Caco-2 (cell line): ENCODE results near the gene GAS7. TPM values are rescaled to one million over a fixed set of nuclear protein-coding genes. Genes with fewer than 3 reads are reported as not detected.
A peak's percentile ranks its signal among the peaks of the same experiment; 100 is the strongest.

Source experiments
- BruUV-seq: library from RNA; stranded (reverse); fragments of 400-500 nt; replicated peaks from 2 replicates; lab custom pipeline; 2021; lab: Mats Ljungman, UMichigan
- CTCF ChIA-PET: fragments of 300-600 bp; sonication (Branson Sonifier 250); formaldehyde crosslinking; loops from one replicate; lab custom pipeline; 2022; ENCODE audit warnings: antibody characterized with exemption; lab: Charles Lee
- POLR2A ChIA-PET: fragments of 300-600 bp; sonication (Branson Sonifier 250); formaldehyde crosslinking; loops from one replicate; lab custom pipeline; 2022; ENCODE audit warnings: antibody characterized with exemption; lab: Charles Lee
- DNase-seq, 2 experiments: peaks; one replicate each; pipeline versions ENCODE4 v3.0.0 to v3.0.0-alpha.2; 2020 to 2022
- H3K27me3 ChIP-seq: replicated peaks from 2 replicates; pipeline ENCODE4 v1.6.0; 2011; ENCODE audit warnings: low read length; ENCODE audit not compliant: control insufficient read depth, insufficient read depth
- H3K36me3 ChIP-seq: 2 replicates; pipeline ENCODE4 v1.5.1; 2011; ENCODE audit warnings: low read length; ENCODE audit not compliant: control insufficient read depth, insufficient read depth
- H3K4me1 ChIP-seq: fragments of 250-450 bp; sonication (Bioruptor Pico); 2 replicates; pipeline ENCODE4 v1.5.1; 2020; ENCODE audit warnings: mild to moderate bottlenecking
- H3K4me3 ChIP-seq: 2 replicates; pipeline ENCODE4 v1.5.1; 2011; ENCODE audit warnings: low read depth, mild to moderate bottlenecking, control low read depth, low read length
- H3K9me3 ChIP-seq: fragments of 250-450 bp; sonication (Bioruptor Pico); 2 replicates; pipeline ENCODE4 v1.5.1; 2020; ENCODE audit warnings: mild to moderate bottlenecking, moderate library complexity
- H3K27ac Mint-ChIP-seq: one replicate; pipeline ENCODE4 v1.8.0; 2022; ENCODE audit warnings: mixed read lengths; ENCODE audit not compliant: unreplicated experiment
- H3K27me3 Mint-ChIP-seq: one replicate; pipeline ENCODE4 v1.8.0; 2022; ENCODE audit warnings: mixed read lengths; ENCODE audit not compliant: insufficient read depth, unreplicated experiment
- H3K36me3 Mint-ChIP-seq: one replicate; pipeline ENCODE4 v1.8.0; 2022; ENCODE audit warnings: mild to moderate bottlenecking, mixed read lengths; ENCODE audit not compliant: insufficient read depth, unreplicated experiment
- H3K4me1 Mint-ChIP-seq: one replicate; pipeline ENCODE4 v1.8.0; 2022; ENCODE audit warnings: low read depth, mixed read lengths; ENCODE audit not compliant: unreplicated experiment
- H3K4me3 Mint-ChIP-seq: one replicate; pipeline ENCODE4 v1.8.0; 2022; ENCODE audit warnings: mild to moderate bottlenecking, moderate library complexity, mixed read lengths; ENCODE audit not compliant: unreplicated experiment
- H3K9me3 Mint-ChIP-seq: one replicate; pipeline ENCODE4 v1.8.0; 2022; ENCODE audit warnings: mixed read lengths; ENCODE audit not compliant: unreplicated experiment
- intact Hi-C: fragments of 100-400 bp; cut with micrococcal nuclease; formaldehyde crosslinking; loops from one replicate; pipeline ENCODE4 v1.10.0; 2022; ENCODE audit not compliant: unreplicated experiment
- total RNA-seq: library from RNA; stranded (reverse); gene quantifications from 2 replicates; pipeline ENCODE4 v1.2.3, GENCODE V29; 2022
- TF ChIP-seq, protein P1 (sequence below), 2 experiments: fragments of 200-600 bp in 1 of 2; IDR thresholded peaks; 1 replicate in 1 of 2; 2 replicates in 1 of 2; pipeline versions ENCODE4 v1.5.1 to v1.8.0; 2011 to 2022; ENCODE audit warnings: antibody characterized with exemption in 1 of 2, control low read depth in 1 of 2, inconsistent platforms in 1 of 2, low read depth in 1 of 2, low read length in 1 of 2, mild to moderate bottlenecking in 1 of 2, moderate library complexity in 1 of 2; ENCODE audit not compliant: insufficient read depth in 1 of 2, severe bottlenecking in 1 of 2, unreplicated experiment in 1 of 2

Gene GAS7
- total RNA-seq, 1 experiment from 2014 or later, result 0.34 TPM

DNA sequence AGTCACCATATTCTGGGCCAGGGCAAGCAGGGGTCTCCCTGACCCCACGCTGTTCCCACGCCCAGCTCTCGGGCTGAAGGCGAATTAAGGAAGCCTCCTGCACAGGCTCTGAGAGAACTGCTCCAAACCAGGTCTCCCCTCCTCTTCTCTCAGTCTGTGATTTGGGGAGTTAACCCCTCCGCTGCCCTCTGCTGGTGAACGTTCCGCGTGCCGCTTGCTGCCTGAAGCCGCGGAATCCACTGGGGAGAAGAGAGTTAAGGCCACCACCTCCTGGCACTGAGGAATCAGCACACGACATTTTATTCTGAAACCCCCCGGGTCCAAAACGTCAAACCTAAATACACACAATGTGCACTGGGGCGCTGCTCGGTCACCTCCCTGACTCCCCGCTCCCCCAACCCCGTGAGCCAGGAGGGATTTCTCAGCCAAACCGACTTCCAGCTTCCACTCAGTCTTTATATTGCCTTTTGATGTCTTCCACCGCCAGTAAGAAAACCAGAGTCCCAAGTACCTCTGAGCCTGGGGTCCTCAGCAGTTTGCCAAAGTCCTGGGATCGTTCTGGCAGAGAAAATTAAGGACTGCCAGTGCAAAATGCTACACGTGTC, 238.9 kb downstream of the GAS7 start:
- no peak overlapping the region for H3K4me3 ChIP-seq
- H3K36me3 ChIP-seq, result no peaks in the 10 kb centered on the region
- peak in 1 of 2 experiments; percentile 44 for DNase-seq
- no peaks in the 10 kb centered on the region for H3K4me1 Mint-ChIP-seq
- BruUV-seq, result no TSS peak
- H3K4me3 Mint-ChIP-seq, result no peak overlapping the region
- TF ChIP-seq, protein P1, sequence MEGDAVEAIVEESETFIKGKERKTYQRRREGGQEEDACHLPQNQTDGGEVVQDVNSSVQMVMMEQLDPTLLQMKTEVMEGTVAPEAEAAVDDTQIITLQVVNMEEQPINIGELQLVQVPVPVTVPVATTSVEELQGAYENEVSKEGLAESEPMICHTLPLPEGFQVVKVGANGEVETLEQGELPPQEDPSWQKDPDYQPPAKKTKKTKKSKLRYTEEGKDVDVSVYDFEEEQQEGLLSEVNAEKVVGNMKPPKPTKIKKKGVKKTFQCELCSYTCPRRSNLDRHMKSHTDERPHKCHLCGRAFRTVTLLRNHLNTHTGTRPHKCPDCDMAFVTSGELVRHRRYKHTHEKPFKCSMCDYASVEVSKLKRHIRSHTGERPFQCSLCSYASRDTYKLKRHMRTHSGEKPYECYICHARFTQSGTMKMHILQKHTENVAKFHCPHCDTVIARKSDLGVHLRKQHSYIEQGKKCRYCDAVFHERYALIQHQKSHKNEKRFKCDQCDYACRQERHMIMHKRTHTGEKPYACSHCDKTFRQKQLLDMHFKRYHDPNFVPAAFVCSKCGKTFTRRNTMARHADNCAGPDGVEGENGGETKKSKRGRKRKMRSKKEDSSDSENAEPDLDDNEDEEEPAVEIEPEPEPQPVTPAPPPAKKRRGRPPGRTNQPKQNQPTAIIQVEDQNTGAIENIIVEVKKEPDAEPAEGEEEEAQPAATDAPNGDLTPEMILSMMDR (IDR thresholded peaks at IDR 0.05; ENCODE audit: insufficient read depth in 1 of 2, low read depth in 1 of 2, low read length in 1 of 2, severe bottlenecking in 1 of 2, unreplicated experiment in 1 of 2), result peak; percentile 30 to 37
- intact Hi-C loops, result loop anchor here (1.0 kb wide), 1 partner anchor 35 kb away; no protein-coding TSS in a partner anchor
- no peaks in the 10 kb centered on the region for H3K36me3 Mint-ChIP-seq
- no peak overlapping the region for H3K27ac Mint-ChIP-seq
- ChIA-PET CTCF (interaction anchor here (0.6 kb wide), 1 partner anchor 984 kb away, joined by 3 read pairs; no protein-coding TSS in a partner anchor), POLR2A (no interaction called here)
- H3K9me3 ChIP-seq, result no peaks in the 10 kb centered on the region
- H3K9me3 Mint-ChIP-seq, result no peaks in the 10 kb centered on the region
- no peaks in the 10 kb centered on the region for H3K27me3 ChIP-seq
- H3K4me1 ChIP-seq, result no peaks in the 10 kb centered on the region
- peaks cover 2% of the 10 kb centered on the region for H3K27me3 Mint-ChIP-seq

DNA sequence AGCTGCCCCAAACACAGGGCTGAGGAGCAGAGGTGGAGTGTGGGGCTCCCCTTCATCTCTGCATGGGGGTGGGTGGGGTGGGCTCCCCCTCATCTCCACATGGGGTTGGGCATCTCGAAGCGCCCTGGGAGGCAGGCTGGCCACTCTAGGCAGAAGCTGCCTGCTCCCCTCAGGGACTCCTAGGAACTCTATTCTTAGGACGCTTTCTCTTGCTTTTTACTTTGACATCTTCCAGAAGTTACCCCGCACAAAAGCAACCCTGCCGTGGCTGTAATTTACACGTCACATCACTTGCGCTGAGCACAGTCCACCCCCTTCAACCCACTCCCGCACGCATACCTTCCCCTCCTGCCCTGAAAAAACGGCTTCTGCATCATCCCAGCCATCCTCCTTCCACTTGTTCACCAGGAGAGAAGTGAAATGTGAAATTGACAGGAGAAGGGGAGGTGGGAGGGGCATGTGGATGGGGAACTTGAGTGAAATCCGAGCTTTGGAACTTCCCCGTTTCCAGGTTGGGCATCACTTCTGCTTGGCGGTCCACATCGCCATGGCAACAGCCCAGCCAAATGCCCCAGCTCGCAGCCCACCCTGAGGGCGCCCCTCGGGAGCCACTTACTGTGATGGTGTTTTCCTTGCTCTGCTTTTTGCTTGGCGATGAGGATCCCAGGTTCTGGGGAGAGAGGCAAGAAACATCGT, 239.7 kb downstream of the GAS7 start:
- H3K4me1 ChIP-seq, result no peaks in the 10 kb centered on the region
- no TSS peak for BruUV-seq
- ChIA-PET POLR2A (no interaction called here), CTCF (no interaction called here)
- H3K4me1 Mint-ChIP-seq, result no peaks in the 10 kb centered on the region
- intact Hi-C loops, result loop anchor here (1.0 kb wide), 1 partner anchor 34 kb away; no protein-coding TSS in a partner anchor
- no peak overlapping the region for H3K27ac Mint-ChIP-seq
- no peaks in the 10 kb centered on the region for H3K9me3 Mint-ChIP-seq
- no peaks in the 10 kb centered on the region for H3K27me3 ChIP-seq
- H3K9me3 ChIP-seq, result no peaks in the 10 kb centered on the region
- TF ChIP-seq, protein P1 (IDR thresholded peaks at IDR 0.05; ENCODE audit: insufficient read depth in 1 of 2, low read depth in 1 of 2, low read length in 1 of 2, severe bottlenecking in 1 of 2, unreplicated experiment in 1 of 2), result no peak
- no peak for DNase-seq
- no peak overlapping the region for H3K4me3 Mint-ChIP-seq
- no peak overlapping the region for H3K4me3 ChIP-seq
- no peaks in the 10 kb centered on the region for H3K36me3 Mint-ChIP-seq
- H3K27me3 Mint-ChIP-seq, result peaks cover 2% of the 10 kb centered on the region
- no peaks in the 10 kb centered on the region for H3K36me3 ChIP-seq

DNA sequence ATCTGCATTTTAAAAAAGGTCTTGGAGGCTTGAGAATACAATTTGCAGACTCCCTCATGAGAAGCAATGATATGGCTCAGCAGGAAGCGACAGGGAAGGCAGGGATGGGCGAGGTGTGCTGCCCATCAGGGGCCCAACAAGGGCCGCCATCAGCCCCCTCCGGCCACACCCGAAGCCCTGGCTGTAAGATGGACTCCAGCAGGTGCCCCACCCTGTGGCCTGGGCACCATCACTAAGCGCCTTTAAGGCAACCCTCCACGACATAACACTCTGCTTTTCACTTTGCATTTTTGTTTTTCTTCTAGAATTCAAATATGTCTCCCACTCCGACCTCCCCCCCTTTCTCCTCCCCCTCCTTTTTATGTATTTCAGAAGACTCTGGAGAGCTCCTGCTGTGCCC, 241.2 kb downstream of the GAS7 start:
- Histone ChIP-seq H3K4me1 (no peaks in the 10 kb centered on the region), H3K4me3 (no peak overlapping the region), H3K36me3 (no peaks in the 10 kb centered on the region), H3K9me3 (no peaks in the 10 kb centered on the region), H3K27me3 (no peaks in the 10 kb centered on the region)
- peaks cover 2% of the 10 kb centered on the region for H3K27me3 Mint-ChIP-seq
- no peaks in the 10 kb centered on the region for H3K4me1 Mint-ChIP-seq
- H3K4me3 Mint-ChIP-seq, result no peak overlapping the region
- no peak for DNase-seq
- no peak overlapping the region for H3K27ac Mint-ChIP-seq
- intact Hi-C loops, result no loop called here
- no TSS peak for BruUV-seq
- H3K9me3 Mint-ChIP-seq, result no peaks in the 10 kb centered on the region
- CTCF ChIA-PET, result interaction anchor here (1.1 kb wide), 1 partner anchor 32 kb away, joined by 4 read pairs; no protein-coding TSS in a partner anchor
- H3K36me3 Mint-ChIP-seq, result no peaks in the 10 kb centered on the region
- POLR2A ChIA-PET, result no interaction called here
- TF ChIP-seq, protein P1 (IDR thresholded peaks at IDR 0.05; ENCODE audit: insufficient read depth in 1 of 2, low read depth in 1 of 2, low read length in 1 of 2, severe bottlenecking in 1 of 2, unreplicated experiment in 1 of 2), result no peak
